Peyer's patch (tissue), 4 donors: Measurements from ENCODE around the gene TRIP10.

Experiments
- CTCF ChIP-seq, 6 experiments: fragments of 450-650 bp in 4 of 6; fragments of 200-600 bp in 2 of 6; sonication (generic) in 1 of 6; IDR thresholded peaks; one replicate each; pipeline ENCODE4 v1.5.1; 2017 to 2019; ENCODE audit warnings: antibody characterized with exemption in 6 of 6, mild to moderate bottlenecking in 3 of 6, moderate library complexity in 1 of 6
- POLR2A ChIP-seq, 2 donors: fragments of 450-650 bp; IDR thresholded peaks; one replicate each; pipeline ENCODE4 v1.5.1; 2017; ENCODE audit warnings: antibody characterized with exemption in 2 of 2, mild to moderate bottlenecking in 2 of 2, moderate library complexity in 2 of 2

GRCh38 chr19:6765738-6766356 lies 26.4 kb downstream of the TRIP10 start:
- TF ChIP-seq CTCF (IDR thresholded peaks at IDR 0.05) (peak in 1 of 6 experiments; percentile 11), POLR2A (IDR thresholded peaks at IDR 0.05) (peak; percentile 79 to 93)
